Keratinocyte (primary cell): ENCODE results near the gene LIN28A.

Experiments
- CTCF ChIP-seq, 3 experiments: IDR thresholded peaks in 1 of 3; conservative IDR thresholded peaks in 1 of 3; optimal IDR thresholded peaks in 1 of 3; 2 replicates in 2 of 3; 3 replicates in 1 of 3; pipeline versions ENCODE3 to v1.5.1; 2011; ENCODE audit warnings: low read length in 3 of 3, mild to moderate bottlenecking in 3 of 3, moderate library complexity in 2 of 3, control low read depth in 1 of 3, inconsistent platforms in 1 of 3; ENCODE audit not compliant: insufficient read depth in 2 of 3; ENCODE audit errors: extremely low read depth in 1 of 3
- EZH2 ChIP-seq: IDR thresholded peaks from one replicate; pipeline ENCODE4 v1.6.1; 2012; ENCODE audit warnings: inconsistent platforms, mild to moderate bottlenecking, low read length, moderate library complexity

GRCh38 chr1:26408604-26409003 is 2.0 kb upstream of the LIN28A start:
- no peak for TF ChIP-seq CTCF (optimal IDR thresholded peaks at IDR 0.05 in 1 of 3, IDR thresholded peaks at IDR 0.05 in 1 of 3, conservative IDR thresholded peaks at IDR 0.05 in 1 of 3; ENCODE audit: extremely low read depth in 1 of 3, insufficient read depth in 2 of 3, low read length in 3 of 3)
- TF ChIP-seq EZH2, result no peak
